MCF 10A (cell line): Measurements from ENCODE around the gene LYVE1. TPM values are rescaled to one million over a fixed set of nuclear protein-coding genes. Genes with fewer than 3 reads are reported as not detected.

ENCODE experiments used
- BruUV-seq: library from RNA; stranded (reverse); fragments of 400-500 nt; replicated peaks from 2 replicates; lab custom pipeline; 2021; lab: Mats Ljungman, UMichigan
- CTCF ChIA-PET: fragments of 300-600 bp; sonication (Branson Sonifier 250); formaldehyde crosslinking; extraction: SDS; loops from one replicate; lab custom pipeline; 2021; ENCODE audit warnings: antibody characterized with exemption, inconsistent platforms; lab: Yijun Ruan, JAX
- POLR2A ChIA-PET: fragments of 300-600, 350-650 bp; sonication (Branson Sonifier 250); formaldehyde crosslinking; extraction: SDS; loops from one replicate; lab custom pipeline; 2020; ENCODE audit warnings: antibody characterized with exemption, inconsistent platforms; lab: Yijun Ruan, JAX
- DNase-seq: peaks from one replicate; pipeline ENCODE4 v3.0.0-alpha.2; 2018; ENCODE audit not compliant: unreplicated experiment
- H3K27ac Mint-ChIP-seq: one replicate; pipeline ENCODE4 v1.8.0; 2022; ENCODE audit warnings: mild to moderate bottlenecking, low read depth, mixed read lengths; ENCODE audit not compliant: unreplicated experiment
- H3K27me3 Mint-ChIP-seq: one replicate; pipeline ENCODE4 v1.8.0; 2022; ENCODE audit warnings: mixed read lengths; ENCODE audit not compliant: insufficient read depth, unreplicated experiment
- H3K36me3 Mint-ChIP-seq: one replicate; pipeline ENCODE4 v1.8.0; 2022; ENCODE audit warnings: mild to moderate bottlenecking, moderate library complexity, mixed read lengths; ENCODE audit not compliant: insufficient read depth, unreplicated experiment
- H3K4me1 Mint-ChIP-seq: one replicate; pipeline ENCODE4 v1.8.0; 2022; ENCODE audit warnings: mixed read lengths; ENCODE audit not compliant: insufficient read depth, unreplicated experiment
- H3K4me3 Mint-ChIP-seq: one replicate; pipeline ENCODE4 v1.8.0; 2022; ENCODE audit warnings: mild to moderate bottlenecking, moderate library complexity, mixed read lengths; ENCODE audit not compliant: unreplicated experiment
- H3K9me3 Mint-ChIP-seq: one replicate; pipeline ENCODE4 v1.8.0; 2022; ENCODE audit warnings: mixed read lengths; ENCODE audit not compliant: unreplicated experiment
- CTCF ChIP-seq: fragments of 200-600 bp; IDR thresholded peaks from one replicate; pipeline ENCODE4 v1.8.0; 2022; ENCODE audit warnings: antibody characterized with exemption, mild to moderate bottlenecking; ENCODE audit not compliant: unreplicated experiment
- intact Hi-C: fragments of 100-400 bp; cut with micrococcal nuclease; formaldehyde crosslinking; loops from 2 replicates; pipeline ENCODE4 v1.14.1; 2022
- total RNA-seq: library from RNA; stranded (reverse); gene quantifications from 2 replicates; pipeline ENCODE4 v1.2.3, GENCODE V29; 2022

The LYVE1 gene
- total RNA-seq, 1 experiment from 2014 or later = not detected

GRCh38 chr11:10518123-10518522 lies 50.3 kb downstream of the LYVE1 start:
- H3K4me1 Mint-ChIP-seq = peaks cover 8% of the 10 kb centered on the region
- intact Hi-C loops = no loop called here
- peaks cover 22% of the 10 kb centered on the region for H3K36me3 Mint-ChIP-seq
- no peak for TF ChIP-seq CTCF
- H3K9me3 Mint-ChIP-seq = no peaks in the 10 kb centered on the region
- no peak overlapping the region for H3K4me3 Mint-ChIP-seq
- no peak for DNase-seq
- peak overlapping the region; percentile 51 for H3K27ac Mint-ChIP-seq
- H3K27me3 Mint-ChIP-seq = no peaks in the 10 kb centered on the region
- CTCF ChIA-PET = interaction anchor here (0.7 to 4.3 kb wide), 4 partner anchors 23 to 224 kb away, joined by 3 to 16 read pairs (median 3); partner anchors contain the start of gene RNF141
- POLR2A ChIA-PET = interaction anchor here (0.7 to 3.2 kb wide), 9 partner anchors 10 to 424 kb away, joined by 3 to 28 read pairs (median 4); partner anchors contain the start of gene RNF141
- BruUV-seq = no TSS peak

- Mint-ChIP-seq H3K4me1 (no peaks in the 10 kb centered on the region), H3K27me3 (no peaks in the 10 kb centered on the region), H3K9me3 (no peaks in the 10 kb centered on the region), H3K27ac (no peak overlapping the region), H3K36me3 (peaks cover 16% of the 10 kb centered on the region), H3K4me3 (no peak overlapping the region)
- CTCF ChIA-PET = interaction anchor here (0.6 to 3.3 kb wide), 4 partner anchors 26 to 193 kb away, joined by 4 to 23 read pairs (median 9); partner anchors contain the start of gene RNF141
- TF ChIP-seq CTCF = no peak
- intact Hi-C loops = loop anchor here (2.0 kb wide), 1 partner anchor 109 kb away; no protein-coding TSS in a partner anchor
- no TSS peak for BruUV-seq
- no peak for DNase-seq
- POLR2A ChIA-PET = interaction anchor here (1.3 to 8.1 kb wide), 3 partner anchors 12 to 26 kb away, joined by 3 to 45 read pairs (median 4); no protein-coding TSS in a partner anchor
These were observed 53.0 kb downstream of the LYVE1 start for GRCh38 chr11:10515418-10515817.

GRCh38 chr11:10514709-10515108 lies 53.8 kb downstream of the LYVE1 start:
- CTCF ChIA-PET = interaction anchor here (0.6 to 4.0 kb wide), 11 partner anchors 9 to 180 kb away, joined by 3 to 29 read pairs (median 4); partner anchors contain the start of genes AMPD3 and RNF141
- TF ChIP-seq CTCF = no peak
- H3K27ac Mint-ChIP-seq = no peak overlapping the region
- no TSS peak for BruUV-seq
- peaks cover 14% of the 10 kb centered on the region for H3K36me3 Mint-ChIP-seq
- intact Hi-C loops = loop anchor here (1.0 to 2.0 kb wide), 3 partner anchors 108 to 221 kb away; no protein-coding TSS in a partner anchor
- no peaks in the 10 kb centered on the region for H3K4me1 Mint-ChIP-seq
- no peaks in the 10 kb centered on the region for H3K9me3 Mint-ChIP-seq
- no peaks in the 10 kb centered on the region for H3K27me3 Mint-ChIP-seq
- no peak for DNase-seq
- no peak overlapping the region for H3K4me3 Mint-ChIP-seq
- POLR2A ChIA-PET = interaction anchor here (1.3 to 8.1 kb wide), 4 partner anchors 11 to 26 kb away, joined by 3 to 45 read pairs (median 10); partner anchors contain the start of gene RNF141

GRCh38 chr11:10514202-10514601 lies 54.3 kb downstream of the LYVE1 start:
- DNase-seq = peak; percentile 14
- Mint-ChIP-seq H3K9me3 (no peaks in the 10 kb centered on the region), H3K36me3 (peaks cover 9% of the 10 kb centered on the region), H3K27ac (no peak overlapping the region), H3K4me3 (no peak overlapping the region), H3K27me3 (no peaks in the 10 kb centered on the region), H3K4me1 (no peaks in the 10 kb centered on the region)
- TF ChIP-seq CTCF = peak; percentile 35
- intact Hi-C loops = loop anchor here (1.0 to 2.0 kb wide), 3 partner anchors 107 to 221 kb away; no protein-coding TSS in a partner anchor
- CTCF ChIA-PET = interaction anchor here (0.6 to 4.0 kb wide), 11 partner anchors 8 to 181 kb away, joined by 3 to 29 read pairs (median 4); partner anchors contain the start of genes AMPD3 and RNF141
- POLR2A ChIA-PET = interaction anchor here (1.3 to 8.1 kb wide), 4 partner anchors 10 to 26 kb away, joined by 3 to 45 read pairs (median 10); partner anchors contain the start of gene RNF141
- no TSS peak for BruUV-seq
